HG03159 (cell line): ENCODE measurements around the gene GORASP1.

Experiments
- ATAC-seq: cut with Tn5 transposase; IDR thresholded peaks from one replicate; pipeline ENCODE4 v1.9.1; 2021; ENCODE audit warnings: mild to moderate bottlenecking, moderate library complexity; ENCODE audit not compliant: unreplicated experiment

The GORASP1 gene

GRCh38 chr3:39141171-39141995, 34.0 kb upstream of the GORASP1 start:
- no peak for ATAC-seq

- no peak for ATAC-seq
Observed at GRCh38 chr3:39140341-39140971, 33.0 kb upstream of the GORASP1 start.

- ATAC-seq = no peak
Observed at GRCh38 chr3:39139442-39139841, 32.0 kb upstream of the GORASP1 start.

GRCh38 chr3:39138804-39139415, 31.5 kb upstream of the GORASP1 start:
- ATAC-seq = no peak

GRCh38 chr3:39137991-39138803, 30.8 kb upstream of the GORASP1 start:
- ATAC-seq = no peak

- no peak for ATAC-seq
Observed at GRCh38 chr3:39137435-39137936, 30.1 kb upstream of the GORASP1 start.

GRCh38 chr3:39136533-39137434, 29.4 kb upstream of the GORASP1 start:
- ATAC-seq = no peak

GRCh38 chr3:39135170-39135805, 27.9 kb upstream of the GORASP1 start:
- no peak for ATAC-seq

- no peak for ATAC-seq
Observed at GRCh38 chr3:39134305-39134704, 26.9 kb upstream of the GORASP1 start.

- no peak for ATAC-seq
Observed at GRCh38 chr3:39133822-39134221, 26.4 kb upstream of the GORASP1 start.

- no peak for ATAC-seq
Observed at GRCh38 chr3:39133093-39133490, 25.7 kb upstream of the GORASP1 start.

- no peak for ATAC-seq
Observed at GRCh38 chr3:39132096-39133092, 25.0 kb upstream of the GORASP1 start.

- ATAC-seq = no peak
Observed at GRCh38 chr3:39130693-39131265, 23.4 kb upstream of the GORASP1 start.

GRCh38 chr3:39130026-39130425, 22.6 kb upstream of the GORASP1 start:
- no peak for ATAC-seq

- no peak for ATAC-seq
Observed at GRCh38 chr3:39128951-39129350, 21.5 kb upstream of the GORASP1 start.

GRCh38 chr3:39127908-39128304, 20.5 kb upstream of the GORASP1 start:
- ATAC-seq = no peak

GRCh38 chr3:39127269-39127907, 20.0 kb upstream of the GORASP1 start:
- no peak for ATAC-seq
